ENCODE measurements around the gene PLXNA2. TPM values are rescaled to one million over a fixed set of nuclear protein-coding genes. Genes with fewer than 3 reads are reported as not detected.

The PLXNA2 gene
- polyA plus RNA-seq, 1 of the 3 experiments (the other 2 are of a cell fraction): 8.5 TPM

GRCh38 chr1:208034135-208034534 lies 210.0 kb downstream of the PLXNA2 start:
- Histone ChIP-seq H3F3A (replicated peaks; ENCODE audit: insufficient read depth) (peaks cover 15% of the 10 kb centered on the region), H3K27me3 (ENCODE audit: insufficient read depth) (no peaks in the 10 kb centered on the region), H2AFZ (ENCODE audit: low read depth) (no peak overlapping the region), H3K9ac (no peak overlapping the region), H4K20me1 (ENCODE audit: insufficient read depth) (no peaks in the 10 kb centered on the region), H3K9me3 (no peaks in the 10 kb centered on the region), H3K27ac (ENCODE audit: low read depth in 2 of 2, low read length in 1 of 2) (no peak overlapping the region), H3K4me1 (ENCODE audit: control insufficient read depth in 1 of 2, insufficient read depth in 2 of 2, low read depth in 1 of 2, low read length in 1 of 2) (peaks cover 4 to 17% of the 10 kb centered on the region in 2 experiments; a peak in 3 of 4 replicates), H3K79me2 (ENCODE audit: insufficient read depth) (no peaks in the 10 kb centered on the region), H3K36me3 (replicated peaks in 1 of 2; ENCODE audit: control insufficient read depth in 1 of 2, insufficient read depth in 2 of 2, low read length in 1 of 2) (peaks cover 35 to 72% of the 10 kb centered on the region in 2 experiments), H3K4me2 (no peak overlapping the region), H3K4me3 (ENCODE audit: low read depth in 2 of 2, low read length in 1 of 2) (no peak overlapping the region), H3K9me2 (no peaks in the 10 kb centered on the region)
- DNase-seq: no peak
- ChIA-PET POLR2A (no interaction called here), CTCF (interaction anchor here (0.8 to 3.4 kb wide), 4 partner anchors 11 to 209 kb away, joined by 4 to 30 read pairs (median 14); no protein-coding TSS in a partner anchor)
- no peak for TF ChIP-seq ELF1 (IDR thresholded peaks at IDR 0.05)
- no peak for TF ChIP-seq YY1 (IDR thresholded peaks at IDR 0.05; ENCODE audit: low read depth)
- TF ChIP-seq USF2 (IDR thresholded peaks at IDR 0.05; ENCODE audit: borderline replicate concordance, low read depth, low read length): no peak
- no peak for TF ChIP-seq SIN3A (IDR thresholded peaks at IDR 0.05; ENCODE audit: borderline replicate concordance, low read depth, low read length)
- TF ChIP-seq FOSL2 (IDR thresholded peaks at IDR 0.05; ENCODE audit: borderline replicate concordance, low read depth): no peak
- no peak for TF ChIP-seq MXI1 (IDR thresholded peaks at IDR 0.05; ENCODE audit: low read depth, low read length)
- TF ChIP-seq FOXM1 (IDR thresholded peaks at IDR 0.05; ENCODE audit: low read depth): no peak
- no peak for TF ChIP-seq GATA2 (CRISPR knock-in tag; IDR thresholded peaks at IDR 0.05)
- no peak for TF ChIP-seq JUND (IDR thresholded peaks at IDR 0.05)
- no peak for TF ChIP-seq IRF3 (IDR thresholded peaks at IDR 0.05; ENCODE audit: low read depth, low read length)
- TF ChIP-seq REST (IDR thresholded peaks at IDR 0.05; ENCODE audit: low read depth, low read length): no peak
- TF ChIP-seq NFIC (IDR thresholded peaks at IDR 0.05; ENCODE audit: borderline replicate concordance): no peak
- no peak for TF ChIP-seq PBX3 (IDR thresholded peaks at IDR 0.05)
- no peak for TF ChIP-seq RXRA (IDR thresholded peaks at IDR 0.05; ENCODE audit: borderline replicate concordance, low read depth)
- no peak for TF ChIP-seq EP300 (IDR thresholded peaks at IDR 0.05; ENCODE audit: borderline replicate concordance in 1 of 2, low read depth in 1 of 2, low read length in 1 of 2)
- TF ChIP-seq GABPA (IDR thresholded peaks at IDR 0.05; ENCODE audit: low read depth): no peak
- no peak for TF ChIP-seq RFX5 (IDR thresholded peaks at IDR 0.05; ENCODE audit: low read length)
- no peak for TF ChIP-seq USF1 (IDR thresholded peaks at IDR 0.05; ENCODE audit: borderline replicate concordance, low read depth)
- 69% methylated on average over 5 of the region's 8 CpGs for WGBS (ENCODE audit: low lambda C conversion rate)

Data from SK-N-SH (cell line).